GM21526 (cell line): ENCODE measurements around the gene ZNF366.

ENCODE experiments used
- ATAC-seq: cut with Tn5 transposase; IDR thresholded peaks from one replicate; pipeline ENCODE4 v1.9.1; 2021; ENCODE audit warnings: moderate library complexity; ENCODE audit not compliant: unreplicated experiment, low FRiP score

Gene ZNF366, protein sequence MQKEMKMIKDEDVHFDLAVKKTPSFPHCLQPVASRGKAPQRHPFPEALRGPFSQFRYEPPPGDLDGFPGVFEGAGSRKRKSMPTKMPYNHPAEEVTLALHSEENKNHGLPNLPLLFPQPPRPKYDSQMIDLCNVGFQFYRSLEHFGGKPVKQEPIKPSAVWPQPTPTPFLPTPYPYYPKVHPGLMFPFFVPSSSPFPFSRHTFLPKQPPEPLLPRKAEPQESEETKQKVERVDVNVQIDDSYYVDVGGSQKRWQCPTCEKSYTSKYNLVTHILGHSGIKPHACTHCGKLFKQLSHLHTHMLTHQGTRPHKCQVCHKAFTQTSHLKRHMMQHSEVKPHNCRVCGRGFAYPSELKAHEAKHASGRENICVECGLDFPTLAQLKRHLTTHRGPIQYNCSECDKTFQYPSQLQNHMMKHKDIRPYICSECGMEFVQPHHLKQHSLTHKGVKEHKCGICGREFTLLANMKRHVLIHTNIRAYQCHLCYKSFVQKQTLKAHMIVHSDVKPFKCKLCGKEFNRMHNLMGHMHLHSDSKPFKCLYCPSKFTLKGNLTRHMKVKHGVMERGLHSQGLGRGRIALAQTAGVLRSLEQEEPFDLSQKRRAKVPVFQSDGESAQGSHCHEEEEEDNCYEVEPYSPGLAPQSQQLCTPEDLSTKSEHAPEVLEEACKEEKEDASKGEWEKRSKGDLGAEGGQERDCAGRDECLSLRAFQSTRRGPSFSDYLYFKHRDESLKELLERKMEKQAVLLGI

DNA sequence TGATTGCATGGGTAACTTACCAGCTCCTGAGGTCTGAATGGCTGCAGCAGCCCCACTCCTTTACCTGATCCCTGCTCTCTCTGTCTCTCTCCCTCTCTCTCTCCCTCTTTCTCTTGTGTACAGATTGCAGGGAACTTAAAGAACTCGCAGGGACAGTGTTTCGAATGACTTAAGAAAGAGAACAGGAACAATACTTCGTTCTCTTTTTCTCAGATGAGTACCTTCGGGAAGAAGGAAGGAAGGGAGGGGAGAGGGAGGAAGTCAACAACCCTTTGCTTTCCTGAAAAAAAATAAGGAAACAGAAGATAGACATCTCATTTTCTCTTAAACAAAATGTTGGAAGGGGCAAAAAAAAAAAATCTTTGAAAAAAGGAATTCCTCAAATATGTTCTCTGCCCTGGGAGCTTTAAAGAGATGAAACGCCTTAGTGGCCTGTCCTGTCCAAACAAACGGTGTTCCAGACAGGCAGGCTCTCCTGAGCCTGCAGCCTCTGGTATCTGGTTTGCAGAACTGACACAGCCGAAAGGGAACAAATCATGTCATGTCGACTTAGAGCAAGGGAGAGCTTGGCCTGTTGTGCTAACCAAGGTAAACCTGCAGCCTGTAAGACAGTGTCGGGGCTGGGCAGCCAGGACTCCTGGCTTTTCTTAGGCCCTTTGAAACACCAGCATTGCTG lies at the start of gene ZNF366:
Gene ZNF366 (minus strand): TSS at position 180 of the 676 bp plus-strand sequence. CDS start 45,914 bp downstream, outside the sequence.
- ATAC-seq, result no peak

DNA sequence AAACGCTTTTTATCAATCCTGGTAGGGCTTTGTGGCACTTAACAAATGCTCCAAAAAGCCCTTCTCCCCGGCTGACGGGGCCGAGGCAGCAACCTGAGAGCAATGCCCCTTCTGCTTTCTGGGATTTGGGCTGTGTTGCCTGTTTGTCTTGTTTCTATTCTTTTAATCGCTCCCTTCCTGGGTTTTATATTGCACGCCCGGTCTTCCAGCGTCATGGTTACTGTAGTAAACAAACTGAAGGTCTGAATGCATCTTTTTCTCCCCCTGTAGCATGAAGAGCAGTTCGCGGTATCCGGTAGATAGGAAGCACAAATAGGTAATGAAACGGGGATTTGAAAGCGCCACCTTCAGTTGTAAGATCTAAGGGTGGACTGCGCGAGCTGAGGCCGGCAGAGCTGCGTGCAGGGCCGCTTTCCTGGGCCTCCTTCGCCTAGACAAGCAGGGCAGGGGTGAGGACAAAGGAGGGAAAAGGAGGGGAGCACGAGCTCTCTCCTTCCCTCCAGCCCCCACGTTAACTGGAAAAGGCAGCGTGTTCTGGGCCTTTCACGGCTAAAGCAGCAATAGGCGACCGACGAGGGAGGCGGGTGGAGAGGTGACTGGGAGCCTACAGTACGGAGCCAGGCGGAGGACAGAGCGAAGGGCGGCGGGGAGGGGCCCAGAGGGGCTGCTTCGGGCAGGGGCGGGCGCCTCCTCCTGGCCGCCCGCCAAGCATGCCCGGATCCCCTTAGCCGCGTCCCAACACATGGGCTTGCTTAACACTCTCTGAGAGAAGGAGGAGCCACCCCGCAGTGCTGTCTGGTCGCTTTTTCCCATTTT lies 49.3 kb upstream of the ZNF366 start:
- ATAC-seq, result peak; percentile 89

DNA sequence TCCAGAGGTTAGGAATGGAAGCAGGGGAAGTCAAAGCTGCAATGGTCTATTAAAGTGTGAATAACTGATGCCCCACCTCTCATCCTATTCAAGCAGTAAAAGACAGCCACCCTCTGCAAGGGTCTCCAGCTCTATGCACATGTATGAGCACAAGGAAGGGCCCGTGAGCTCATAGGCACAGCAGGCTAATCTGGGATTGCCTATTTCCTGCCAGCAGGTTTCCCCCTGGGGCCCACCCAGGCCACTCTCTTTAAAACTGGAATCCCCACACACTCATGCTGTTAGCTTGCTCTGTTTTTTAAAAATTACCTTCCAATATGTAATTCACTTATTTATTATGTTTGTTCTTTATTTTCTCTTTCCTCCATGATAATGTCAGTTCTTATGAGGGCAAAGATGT lies 48.7 kb upstream of the ZNF366 start:
- no peak for ATAC-seq

DNA sequence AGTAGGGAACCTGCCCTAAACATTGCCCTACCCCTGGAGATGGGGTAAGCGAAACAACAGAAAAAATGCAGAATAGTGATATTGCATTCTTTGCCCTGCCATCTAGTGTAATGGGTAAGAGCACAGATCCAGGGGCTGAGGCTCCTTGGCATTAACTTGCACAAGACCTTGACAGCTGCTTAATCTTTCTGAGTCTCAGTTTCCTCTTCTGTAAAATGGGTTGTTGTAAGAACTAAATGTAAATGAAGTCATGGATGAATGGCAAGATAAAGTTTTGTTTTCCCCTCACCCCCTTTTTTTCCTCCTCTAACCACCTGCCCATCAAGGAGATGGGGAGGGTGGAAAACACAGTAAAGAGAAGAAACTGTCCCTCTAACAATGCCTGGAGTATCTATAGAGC lies 47.7 kb upstream of the ZNF366 start:
- no peak for ATAC-seq

DNA sequence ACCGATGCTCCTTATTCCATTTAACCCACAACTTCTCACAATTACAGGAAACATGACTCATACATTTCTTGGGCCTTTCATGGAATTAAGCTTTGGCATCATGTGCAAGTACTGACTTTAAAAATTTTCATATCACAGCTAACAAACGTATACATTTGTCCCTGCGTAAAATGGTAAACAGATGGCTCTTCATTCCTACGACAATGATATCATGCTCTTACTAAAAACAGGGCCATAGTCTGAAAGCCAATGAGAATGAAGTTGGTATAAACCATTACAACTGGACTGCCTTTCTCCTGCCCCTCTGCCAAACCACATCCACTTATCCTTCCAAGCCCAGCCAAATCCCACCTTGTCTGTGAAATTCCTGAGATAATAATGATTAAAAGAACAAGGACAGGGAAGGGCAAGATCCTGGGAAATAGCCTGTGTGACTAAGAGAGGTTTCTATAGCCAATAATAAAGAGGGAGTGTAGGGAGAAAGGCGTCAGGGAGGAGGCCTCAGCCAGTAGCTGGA lies 44.9 kb upstream of the ZNF366 start:
- ATAC-seq, result no peak

DNA sequence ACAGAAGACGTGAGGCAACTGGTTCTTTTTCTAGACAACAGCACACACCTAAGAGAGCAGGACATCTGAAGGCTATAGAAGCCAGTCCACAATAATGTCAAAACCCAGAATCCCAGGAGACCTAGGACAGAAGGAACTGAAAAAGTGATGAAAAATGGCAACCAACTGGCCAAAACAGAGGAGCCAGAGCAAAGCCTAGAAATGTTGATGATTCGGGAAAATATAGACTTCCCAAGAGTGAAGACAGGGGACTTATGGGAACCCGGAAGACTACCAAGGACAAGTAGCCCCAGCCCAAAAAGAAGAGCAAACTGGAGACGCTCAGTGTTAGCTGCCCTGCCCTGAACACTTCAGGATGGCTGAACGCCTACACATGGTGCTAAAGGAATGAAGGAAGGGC lies 43.4 kb upstream of the ZNF366 start:
- ATAC-seq, result no peak

DNA sequence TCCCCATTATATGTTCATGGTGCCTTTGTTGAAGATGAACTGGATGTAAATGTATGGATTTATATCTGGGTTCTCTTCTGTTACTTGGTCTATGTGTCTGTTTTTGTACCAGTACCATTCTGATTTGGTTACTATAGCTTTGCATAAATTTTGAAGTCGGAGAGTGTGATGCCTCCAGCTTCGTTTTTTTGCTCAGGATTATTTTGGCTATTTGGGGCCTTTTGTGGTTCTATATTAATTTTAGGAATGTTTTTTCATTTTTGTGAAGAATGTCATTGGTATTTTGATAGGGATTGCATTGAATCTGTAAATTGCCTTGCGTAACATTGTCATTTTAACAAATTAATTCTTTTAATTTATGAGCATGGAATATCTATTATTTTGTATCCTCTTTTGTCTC lies 36.6 kb upstream of the ZNF366 start:
- no peak for ATAC-seq

DNA sequence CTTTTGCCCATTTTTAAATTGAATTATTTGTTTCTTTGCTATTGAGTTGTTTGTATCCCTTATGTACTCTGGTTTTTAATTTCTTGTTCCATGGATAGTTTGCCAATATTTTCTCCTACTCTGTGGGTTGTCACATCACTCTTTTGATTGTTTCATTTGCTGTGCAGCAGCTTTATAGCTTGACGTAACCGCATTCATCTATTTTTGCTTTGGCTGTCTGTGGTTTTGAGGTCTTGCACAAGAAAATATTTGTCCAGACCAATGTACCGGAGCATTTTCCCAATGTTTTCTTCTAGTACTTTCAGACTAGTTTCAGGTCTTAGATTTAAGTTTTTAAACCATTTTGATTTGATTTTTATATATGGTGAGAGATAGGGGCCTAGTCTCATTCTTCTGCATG lies 36.2 kb upstream of the ZNF366 start:
- ATAC-seq, result no peak

DNA sequence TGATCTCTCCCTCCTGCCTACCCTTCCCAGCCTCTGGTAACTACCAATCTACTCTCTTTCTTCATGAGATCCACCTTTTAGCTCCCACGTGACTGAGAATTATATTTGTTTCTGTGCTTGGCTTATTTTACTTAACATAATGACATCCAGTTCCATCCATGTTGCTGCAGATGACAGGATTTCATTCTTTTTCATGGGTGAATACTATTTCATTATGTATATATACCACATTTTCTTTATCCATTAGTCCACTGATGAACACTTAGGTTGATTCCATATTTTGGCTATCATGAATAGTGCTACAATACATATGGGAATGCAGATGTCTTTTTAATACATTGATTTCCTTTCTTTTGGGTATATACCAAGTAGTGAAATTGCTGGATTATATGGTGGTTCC lies 35.5 kb upstream of the ZNF366 start:
- ATAC-seq, result no peak

DNA sequence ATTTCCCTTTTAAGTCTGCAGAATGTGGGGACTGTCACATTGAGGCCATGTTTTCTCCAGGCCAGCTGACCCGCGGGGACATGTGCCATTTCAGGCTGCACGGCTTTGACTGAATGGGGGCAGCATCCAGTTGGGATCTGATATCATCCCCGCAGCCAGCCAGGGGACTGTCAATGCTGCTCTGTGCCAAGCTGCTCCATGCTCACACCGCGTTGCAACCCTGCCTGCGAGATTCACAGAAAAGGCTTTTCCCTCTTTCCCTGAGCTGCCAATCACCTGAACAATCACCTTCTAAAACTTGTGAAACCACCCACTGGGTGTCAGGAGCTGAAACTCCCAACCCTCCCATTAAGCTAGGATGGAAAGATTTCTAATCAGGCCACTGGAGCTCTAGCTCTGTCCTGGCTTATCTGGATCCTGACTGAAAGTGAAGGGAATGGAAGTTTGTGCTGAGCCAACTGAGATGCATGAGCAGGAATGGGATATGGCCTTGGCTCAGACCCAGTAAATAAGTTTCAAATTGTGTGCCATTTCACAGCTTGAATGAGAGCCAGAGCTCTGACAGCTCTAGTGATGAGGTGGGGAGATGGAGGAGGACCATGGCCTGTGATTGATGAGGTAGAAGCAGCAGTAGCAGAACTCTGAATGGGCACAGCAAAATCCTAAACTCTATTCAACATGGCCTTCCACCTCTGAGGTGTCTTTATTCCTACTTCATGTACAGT lies 34.5 kb upstream of the ZNF366 start:
- no peak for ATAC-seq

DNA sequence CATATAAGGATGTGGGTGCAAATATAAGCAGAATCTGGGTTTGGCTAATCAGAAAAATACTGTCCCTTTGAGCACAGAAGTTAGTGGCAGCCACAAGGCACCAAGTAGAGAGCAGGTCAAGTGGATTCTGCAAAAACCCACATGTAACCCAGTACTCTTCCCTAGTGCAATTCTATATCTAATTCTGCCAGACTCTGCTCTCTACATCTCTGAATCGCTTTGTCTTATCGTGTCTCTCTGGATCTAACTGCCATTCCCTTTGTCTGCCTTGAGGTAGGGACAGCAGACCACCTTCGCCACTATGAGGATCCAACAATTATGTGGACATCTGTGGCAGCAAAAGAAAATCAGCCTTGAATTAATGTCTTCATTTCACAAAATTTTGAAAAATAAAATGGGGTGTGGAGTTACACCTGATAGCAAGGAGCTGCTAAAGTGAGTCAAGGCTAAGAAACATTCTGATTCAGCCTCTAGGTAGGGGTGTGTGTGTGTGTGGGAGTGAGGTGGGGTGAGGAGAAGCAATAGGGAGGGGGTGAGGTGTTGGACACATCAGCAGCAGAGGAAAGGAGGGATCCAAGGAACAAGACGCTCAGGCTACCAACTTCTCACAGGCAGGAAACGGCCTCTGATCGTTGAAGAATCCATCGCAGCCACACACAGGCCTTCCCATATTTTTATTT lies 33.7 kb upstream of the ZNF366 start:
- ATAC-seq, result no peak

DNA sequence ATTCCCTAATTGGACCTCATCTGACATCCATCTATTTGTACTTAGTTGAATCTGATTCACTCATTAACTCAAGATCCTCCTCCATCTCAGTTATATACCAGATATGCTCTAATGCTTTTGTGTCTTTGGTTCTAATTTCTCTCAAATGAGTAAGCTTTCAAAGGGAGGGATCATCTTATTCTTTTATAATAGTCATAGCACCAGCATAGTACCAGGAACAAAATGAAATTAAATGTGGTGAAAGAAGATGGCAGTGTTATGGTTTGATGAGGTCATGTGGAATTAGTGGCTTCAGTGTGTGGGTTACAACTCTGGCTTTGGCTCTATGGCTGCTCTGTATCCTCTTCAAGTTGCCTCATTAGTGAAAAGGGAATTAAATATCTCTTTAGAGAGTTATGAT lies 32.5 kb upstream of the ZNF366 start:
- no peak for ATAC-seq

DNA sequence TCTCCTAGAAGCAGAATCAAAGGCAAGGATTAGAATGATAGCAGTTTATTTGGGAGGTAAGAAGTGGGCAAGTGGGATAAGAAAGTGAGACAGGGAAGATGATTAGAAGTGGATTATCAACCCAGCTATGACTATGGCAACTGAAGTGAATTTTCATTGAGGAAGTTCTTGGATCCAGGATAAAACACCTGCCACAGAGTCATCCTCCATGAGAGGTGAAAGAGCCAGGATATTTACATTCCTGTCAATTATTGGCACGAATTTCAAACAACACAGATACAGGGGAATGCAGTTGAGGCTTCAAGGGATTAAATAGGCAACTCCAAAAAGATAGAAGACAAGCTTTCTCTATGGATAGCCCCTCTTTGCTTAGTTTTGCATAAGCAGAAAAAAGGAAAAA lies 31.8 kb upstream of the ZNF366 start:
- ATAC-seq, result no peak

DNA sequence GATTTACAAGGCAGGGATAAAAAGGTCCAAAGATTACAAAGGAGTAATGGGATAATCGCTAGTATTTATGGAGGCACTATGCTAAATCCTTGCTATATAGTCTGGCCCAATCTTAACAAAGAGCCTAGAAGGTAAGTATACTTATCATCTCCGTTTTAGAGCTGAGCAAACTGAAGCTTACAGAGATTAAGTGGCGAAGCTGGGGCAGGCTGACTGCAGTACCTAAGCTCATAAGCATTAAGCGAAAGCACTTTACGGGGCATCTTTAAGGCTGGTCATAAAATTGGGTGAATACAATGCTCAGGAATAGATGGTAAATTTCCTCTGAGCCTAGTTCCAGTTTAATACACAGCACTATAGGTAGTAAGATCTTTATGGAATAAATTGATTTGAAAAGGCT lies 30.0 kb upstream of the ZNF366 start:
- no peak for ATAC-seq

DNA sequence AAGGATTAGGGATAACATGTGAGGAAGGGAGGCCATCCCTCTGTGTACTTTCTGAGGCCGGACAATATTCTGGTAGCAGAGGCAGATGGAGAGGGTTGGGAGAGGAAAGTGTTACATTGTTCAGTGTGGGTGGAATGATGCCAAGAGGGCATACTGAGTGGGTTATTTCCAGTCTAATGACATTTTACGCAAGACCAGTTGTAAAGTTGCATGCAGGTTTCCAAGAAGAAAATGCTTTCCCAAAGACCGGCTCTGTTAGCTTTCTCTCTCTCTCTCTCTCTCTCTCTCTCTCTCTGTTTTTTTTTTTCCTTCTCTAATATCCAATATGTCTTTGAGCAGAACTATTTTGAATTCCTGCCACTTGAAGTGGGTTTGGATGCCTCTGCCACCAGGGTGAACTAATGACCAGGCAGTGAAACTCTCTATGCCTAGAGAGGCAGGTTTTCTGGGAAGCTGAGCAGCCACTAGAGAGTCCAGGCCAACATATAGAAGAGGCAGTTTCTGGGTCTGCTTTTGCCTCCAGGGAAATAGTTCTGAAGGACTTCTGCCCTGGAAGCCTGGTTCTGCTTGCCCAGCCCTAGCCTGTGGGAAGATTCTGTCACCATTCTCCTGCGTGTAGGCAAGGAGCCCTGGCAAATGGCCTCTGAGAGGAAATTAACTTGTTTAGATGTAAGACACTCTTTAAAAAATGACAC lies 24.4 kb upstream of the ZNF366 start:
- no peak for ATAC-seq

DNA sequence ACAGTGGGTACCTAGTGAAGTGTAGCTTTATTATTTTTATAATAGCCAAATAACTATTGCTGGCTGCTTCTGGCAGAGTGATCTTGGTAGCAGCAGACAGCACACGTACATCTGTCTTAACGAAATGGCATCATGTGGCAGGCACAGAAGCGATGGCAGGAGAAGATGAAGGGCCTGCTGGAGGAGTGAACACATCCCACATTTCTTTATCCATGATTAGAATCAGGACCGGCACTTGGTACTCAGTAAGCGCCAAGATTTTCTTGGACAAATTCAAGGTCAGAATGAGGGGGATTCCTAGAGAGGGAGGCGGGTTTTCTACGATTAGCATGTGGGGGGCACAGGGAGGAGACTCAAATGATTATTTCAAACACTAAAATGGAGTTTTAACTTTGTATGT lies 23.0 kb upstream of the ZNF366 start:
- no peak for ATAC-seq

DNA sequence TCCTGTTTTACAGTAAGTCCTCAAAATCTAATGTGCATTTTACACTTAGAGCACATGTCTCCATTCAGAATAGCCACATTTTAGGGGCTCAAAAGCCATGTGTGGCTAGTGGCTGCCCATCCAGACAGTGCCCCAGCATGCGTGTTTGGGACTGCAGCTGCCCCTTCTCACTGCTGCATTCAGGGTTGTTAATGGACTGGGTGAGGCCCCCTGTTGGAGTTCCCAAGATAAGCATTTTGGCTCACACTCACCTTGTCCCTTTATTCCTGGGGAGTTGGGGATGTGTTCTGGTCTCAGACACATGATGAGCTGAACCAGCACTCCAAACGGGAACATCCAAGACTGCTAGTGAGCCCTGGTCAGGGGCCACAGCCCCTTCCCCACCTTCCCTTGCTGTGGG lies 22.2 kb upstream of the ZNF366 start:
- no peak for ATAC-seq

DNA sequence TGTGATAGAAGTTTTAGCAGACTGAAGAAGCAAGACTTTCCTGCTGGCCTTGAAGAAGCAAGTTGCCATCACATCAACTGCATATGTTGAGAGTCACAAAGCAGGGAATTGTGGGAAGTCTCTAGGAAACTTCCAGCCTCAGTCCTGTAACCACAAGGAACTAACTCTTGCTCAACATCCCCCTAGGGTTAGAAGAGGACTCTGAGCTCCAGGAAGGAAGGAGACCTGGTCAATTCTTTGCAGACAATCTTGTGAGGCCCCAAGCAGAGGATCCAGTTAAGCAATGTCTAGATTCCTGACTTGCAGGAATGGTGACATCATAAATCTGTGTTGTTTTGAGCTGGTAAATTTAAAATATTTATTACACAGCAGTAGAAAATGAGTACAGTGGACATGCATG lies 18.6 kb upstream of the ZNF366 start:
- no peak for ATAC-seq
